DMS153 treated with DMSO at 0.1 percent for 48 hours (cell line): ENCODE measurements around the gene ALK.
A peak's percentile ranks its signal among the peaks of the same experiment; 100 is the strongest.

ENCODE experiments used
- DNase-seq: peaks from one replicate; lab custom pipeline; 2025; ENCODE audit not compliant: unreplicated experiment; lab: John Stamatoyannopoulos, UW

ALK gene

DNA sequence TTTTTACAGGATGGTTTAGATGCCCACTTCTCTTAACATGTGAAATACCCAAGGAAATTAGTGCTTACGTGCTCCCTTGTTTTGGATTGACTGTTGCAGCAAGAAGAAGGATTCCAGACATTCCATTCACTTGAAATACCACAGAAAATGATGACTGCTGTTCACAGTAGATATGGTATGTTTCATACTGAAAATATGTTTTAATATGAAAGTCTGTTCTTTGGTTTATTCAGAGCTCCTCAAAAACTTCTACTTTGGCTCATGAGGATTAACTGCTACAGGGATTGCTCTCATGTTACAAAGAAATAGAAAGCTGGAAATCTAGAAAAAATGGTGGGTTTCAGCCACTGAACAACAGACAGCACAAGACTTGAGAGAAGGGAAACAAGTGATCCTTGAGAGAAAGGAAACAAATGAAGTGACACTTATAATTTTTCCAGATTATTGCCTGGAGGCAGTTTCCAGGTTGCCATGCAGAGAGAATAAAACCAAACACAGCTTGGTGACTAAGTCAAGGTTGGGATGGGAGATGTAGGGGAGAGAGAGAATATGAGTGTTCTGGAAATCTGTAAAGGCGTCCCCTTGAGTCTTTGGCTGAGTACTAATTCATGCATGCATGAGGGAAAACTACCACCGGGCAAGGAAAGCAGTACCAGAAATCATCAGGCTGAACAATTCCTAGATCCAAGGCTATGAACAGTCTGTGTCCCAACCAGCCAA is 458.0 kb downstream of the ALK start:
- no peak for DNase-seq

DNA sequence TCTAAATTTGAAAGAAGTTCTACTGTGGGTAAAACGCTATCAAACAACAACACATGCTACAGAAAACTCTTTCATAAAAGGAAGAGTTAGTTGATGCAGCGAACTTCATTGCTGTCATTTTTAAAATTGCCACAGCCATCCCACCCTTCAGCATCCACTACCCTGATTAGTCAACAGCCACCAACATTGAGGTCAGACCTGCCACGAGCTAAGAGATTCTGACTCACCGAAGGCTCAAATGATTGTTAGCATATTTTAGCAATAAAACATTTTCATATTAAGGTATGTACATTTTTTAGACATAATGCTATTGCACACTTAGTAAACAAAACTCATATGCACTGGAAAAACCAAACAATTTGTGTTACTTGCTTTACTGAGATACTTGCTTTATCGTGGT is 459.1 kb downstream of the ALK start:
- DNase-seq, result no peak

DNA sequence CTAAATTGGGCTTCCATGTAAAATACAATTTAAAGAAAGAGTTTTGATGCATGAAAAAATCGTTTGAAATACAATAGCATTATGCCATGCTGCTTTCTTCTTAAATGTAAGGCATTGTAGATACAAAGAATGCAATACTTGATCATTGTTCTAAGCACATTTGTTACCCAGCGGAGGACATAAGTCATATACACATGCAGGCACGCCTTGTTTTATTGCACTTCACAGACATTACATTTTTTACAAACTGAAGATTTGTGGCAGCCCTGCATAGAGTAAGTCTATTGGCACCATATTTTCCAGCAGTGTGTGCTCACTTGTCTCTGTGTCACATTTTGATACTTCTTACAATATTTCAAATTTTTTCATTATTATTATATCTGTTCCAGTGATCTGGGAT is 461.2 kb downstream of the ALK start:
- DNase-seq, result no peak

DNA sequence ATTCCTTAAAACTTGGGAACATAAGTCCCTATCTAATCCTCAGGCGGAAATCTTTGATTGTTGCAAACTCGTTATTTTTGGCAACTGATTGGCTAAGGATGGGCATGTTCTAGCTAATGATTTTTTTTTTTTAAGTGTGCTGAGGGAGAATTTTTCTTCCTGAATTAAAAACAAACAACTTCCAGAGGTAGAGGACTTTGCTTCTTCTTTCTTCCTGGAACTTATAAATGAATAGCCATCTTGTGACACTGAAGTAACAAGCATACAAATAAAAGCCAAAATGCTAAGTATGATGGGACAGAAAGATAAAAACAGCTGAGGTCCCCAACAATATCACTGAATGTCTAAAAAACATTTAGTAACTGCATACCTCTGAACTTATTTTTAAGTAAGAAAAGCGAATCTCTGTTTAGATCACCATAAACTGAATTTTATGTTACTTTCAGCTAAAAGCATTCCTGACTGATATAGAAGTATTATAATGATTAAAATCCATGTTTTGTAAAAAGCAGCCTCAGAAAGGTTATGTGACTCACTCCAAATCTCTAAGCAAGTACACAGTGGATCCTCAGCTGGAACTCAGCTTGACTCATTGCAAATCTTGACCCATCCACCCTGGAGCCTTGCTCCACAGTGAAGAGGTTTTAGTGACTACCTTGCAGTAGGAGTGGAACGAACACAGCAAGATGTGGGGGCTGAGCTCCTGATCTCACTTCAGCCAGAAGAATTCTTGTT is 461.8 kb downstream of the ALK start:
- DNase-seq, result no peak

DNA sequence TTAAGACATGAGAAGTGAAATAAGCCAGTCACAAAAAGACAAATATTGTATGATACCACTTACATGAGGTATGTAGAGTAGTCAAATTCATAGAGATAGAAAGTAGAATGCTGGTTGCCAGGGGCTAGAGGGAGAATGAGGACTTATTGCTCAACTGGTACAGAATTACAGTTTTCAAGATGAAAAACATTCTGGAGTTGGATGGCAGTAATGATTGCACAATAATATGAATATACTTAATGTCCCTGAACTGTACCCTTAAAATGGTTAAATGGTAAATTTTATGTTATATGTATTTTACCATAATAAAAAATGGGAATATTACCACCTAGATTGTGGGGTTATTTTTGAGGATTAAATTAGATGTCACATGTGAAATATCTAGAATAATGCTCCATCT is 465.0 kb downstream of the ALK start:
- no peak for DNase-seq

DNA sequence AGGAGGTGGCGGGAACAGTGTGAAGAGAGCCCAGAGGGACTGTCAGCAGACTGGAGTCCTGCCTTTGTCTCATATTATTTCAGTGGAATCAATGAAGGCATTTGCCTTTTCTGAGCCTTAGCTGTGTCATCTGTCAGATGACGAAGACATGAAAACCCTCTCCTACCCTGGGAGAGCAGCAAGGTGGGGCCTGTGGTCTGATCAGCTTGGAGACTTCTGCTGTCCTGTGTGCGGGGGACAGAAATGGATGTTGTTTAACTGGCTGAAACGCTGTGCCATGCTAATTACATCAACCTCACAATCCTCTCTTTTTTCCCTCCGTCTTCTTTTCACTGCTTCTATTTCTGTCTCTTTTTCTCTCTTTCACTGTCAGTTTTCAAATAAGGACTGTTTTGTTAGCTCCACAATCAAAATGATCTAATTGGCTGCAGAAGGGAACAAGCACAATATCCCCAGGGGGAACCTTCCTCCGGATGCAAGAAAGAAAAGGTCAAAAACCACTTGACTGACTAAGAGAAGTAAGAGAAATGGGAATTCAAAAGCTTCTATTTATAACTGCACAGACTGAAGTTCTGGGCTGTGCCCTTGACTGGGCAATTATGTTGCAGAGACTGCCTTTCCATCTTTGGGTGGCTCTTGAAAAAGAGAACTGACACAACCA is 466.1 kb downstream of the ALK start:
- DNase-seq, result no peak

DNA sequence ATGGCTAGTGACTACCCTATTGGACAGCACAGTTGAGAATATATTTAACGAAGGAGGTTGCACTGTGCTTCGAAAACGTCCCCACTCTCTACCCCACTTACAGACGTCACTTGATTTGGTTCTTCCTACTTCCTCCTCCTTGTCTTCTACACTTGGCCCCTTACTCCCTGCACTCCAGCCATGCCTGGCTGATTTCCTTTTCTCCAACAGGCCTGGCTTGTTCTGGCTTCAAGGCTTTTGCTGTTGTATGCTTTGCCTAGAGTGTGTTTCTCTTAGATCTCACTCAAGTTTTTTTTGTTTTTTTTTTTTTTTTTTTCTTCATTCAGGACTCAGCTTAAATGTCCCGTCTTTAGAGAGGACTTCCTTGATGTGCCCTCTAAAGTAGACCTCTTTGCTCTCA is 469.4 kb downstream of the ALK start:
- no peak for DNase-seq

DNA sequence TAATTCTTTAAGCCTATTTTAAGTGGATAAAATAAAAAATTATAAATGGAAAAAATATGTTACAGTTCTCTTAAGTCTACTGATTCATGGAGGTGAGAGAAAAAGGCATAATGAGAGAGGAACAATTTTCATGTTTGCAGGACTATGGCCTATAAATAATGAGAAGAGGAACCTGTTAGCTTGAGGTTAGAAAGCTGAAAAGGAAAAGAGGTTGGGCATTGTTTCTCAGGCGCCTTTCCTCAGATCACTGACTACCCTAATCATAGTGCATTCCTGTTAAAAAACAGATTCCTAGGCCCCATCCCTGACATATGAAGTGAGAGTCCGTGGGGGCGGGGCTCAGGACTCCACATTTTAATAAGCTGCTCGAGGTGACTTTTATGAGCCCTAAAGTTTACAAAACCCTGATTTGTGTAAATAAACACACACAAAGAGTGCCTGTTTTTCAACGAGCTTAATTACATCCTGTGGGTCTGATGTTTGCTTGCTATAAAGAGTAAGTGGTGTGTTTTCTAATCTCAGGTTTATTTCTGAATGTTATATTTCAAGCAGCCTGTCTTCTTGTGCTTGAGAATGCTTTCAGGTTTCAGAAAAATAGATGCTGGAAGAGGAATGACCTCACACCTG is 470.7 kb downstream of the ALK start:
- DNase-seq, result peak; percentile 35

DNA sequence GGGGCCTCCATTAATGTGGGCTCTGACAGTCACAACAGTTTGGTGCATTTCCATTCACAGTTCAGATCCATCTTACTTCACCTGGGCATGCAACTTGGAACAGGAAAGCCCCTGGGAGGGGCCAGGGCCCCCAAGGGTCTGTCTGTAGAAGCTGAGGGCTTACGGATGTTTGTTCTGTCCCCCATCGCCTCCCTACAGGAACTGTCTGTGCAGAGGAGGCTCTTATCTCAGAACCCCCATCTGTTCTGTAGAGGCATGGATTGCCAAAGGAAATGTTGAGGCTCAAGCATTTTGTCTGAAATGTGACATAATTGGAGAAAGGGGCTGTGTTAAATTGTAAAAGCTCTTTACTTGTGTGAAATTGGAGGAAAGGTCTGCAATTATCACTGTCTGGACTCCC is 471.9 kb downstream of the ALK start:
- DNase-seq, result no peak

DNA sequence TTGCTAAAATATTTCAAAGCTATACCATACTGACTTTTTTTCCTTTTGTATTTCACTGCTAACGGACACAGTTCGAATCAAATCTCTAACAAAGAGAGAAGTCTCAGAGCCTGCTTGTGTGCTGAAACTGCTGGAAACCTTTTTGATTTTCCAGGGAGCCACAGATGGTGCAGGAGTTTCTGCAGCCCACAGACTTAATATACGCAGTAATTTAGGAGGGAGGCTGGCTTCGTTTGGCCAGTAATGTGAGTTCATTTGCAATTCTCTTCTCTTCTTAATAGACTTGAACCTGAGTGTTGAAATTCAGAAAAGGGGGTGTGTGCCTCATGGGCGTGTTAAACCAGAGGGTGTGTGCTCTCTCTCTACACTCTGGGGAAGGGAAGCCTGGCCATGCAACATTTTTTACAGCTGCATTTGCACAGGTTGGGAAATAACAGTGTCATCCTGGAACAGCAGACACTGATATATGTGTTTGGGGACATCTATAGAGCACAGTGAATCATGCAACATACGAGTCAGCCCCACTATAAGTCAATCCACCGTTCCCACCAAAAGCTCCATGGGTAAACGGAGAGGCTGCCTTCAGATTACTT is 473.2 kb downstream of the ALK start:
- DNase-seq, result no peak

DNA sequence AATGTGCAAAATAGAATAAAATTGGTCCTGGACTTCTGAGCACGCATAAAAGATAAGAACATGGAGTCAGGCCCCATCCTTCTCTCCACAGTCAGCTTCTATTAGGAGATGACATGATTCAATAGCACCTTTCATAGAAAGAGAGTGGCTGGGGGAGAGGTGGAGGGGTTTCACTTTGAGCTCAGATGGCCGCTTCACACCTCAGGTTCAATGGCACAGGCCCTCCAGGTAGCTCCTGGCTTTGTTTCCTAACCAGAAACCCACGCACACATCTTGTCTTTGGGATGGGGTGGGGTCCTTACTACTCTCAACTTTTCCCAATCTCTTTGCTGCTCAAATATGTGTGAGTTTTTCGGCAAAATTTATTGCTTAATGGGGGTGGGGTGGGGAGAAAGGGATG is 473.9 kb downstream of the ALK start:
- DNase-seq, result no peak

DNA sequence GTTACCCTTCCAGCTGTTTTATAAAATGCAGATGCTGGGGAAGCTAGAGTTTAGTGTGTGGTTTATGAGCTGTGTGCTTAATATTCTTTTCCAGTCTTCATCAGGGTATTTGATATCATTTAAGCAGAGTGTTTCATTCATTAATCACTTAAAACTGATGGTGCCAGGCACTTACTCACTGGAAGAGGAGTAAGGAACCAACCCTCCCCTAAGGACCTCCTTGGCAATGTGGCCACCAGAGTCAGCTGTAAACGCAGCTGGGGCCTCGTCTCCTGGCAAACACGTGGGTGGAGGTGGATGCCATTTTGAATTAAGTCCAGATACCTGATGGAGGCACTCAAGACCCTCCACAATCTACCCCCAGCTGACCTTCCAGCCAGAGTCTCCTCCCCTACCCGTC is 474.5 kb downstream of the ALK start:
- no peak for DNase-seq

DNA sequence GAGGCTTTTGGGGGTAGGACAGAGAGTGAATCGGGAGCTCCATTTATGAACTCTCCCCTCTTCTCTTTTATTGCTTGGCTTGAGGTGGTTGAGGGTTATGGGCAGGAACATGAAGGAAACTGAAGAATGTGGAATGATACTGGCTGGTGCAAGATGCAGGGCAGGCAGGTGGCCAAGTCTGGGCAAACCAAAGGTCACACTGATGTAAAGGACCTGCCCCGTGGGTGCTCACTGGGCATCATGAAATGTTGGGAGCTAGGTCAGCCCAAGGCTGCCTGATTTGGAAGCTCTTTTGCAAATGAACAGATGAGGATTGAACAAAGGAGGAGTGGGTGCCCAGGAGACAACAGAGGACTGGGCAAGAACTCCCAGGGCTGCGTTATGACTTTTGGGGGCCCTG is 477.2 kb downstream of the ALK start:
- DNase-seq, result no peak

DNA sequence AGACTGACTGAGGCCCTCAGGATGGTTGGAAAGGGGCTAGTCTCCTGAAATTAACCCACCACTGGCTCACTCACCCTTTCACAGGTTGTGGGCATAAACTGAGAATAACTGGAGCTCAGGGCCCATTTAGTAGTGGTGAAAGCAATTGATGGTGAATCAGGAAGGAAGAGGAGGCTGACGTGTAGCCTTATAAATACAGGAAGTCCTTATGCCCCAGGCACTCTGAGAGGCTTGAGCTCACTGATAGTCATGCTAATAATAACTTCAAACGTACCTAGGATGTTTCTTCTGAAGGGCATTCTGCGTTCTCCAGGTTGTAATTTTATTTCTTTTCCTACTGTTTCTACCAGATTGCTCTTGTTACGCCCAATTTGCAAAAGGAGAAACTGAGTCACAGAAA is 477.8 kb downstream of the ALK start:
- no peak for DNase-seq

DNA sequence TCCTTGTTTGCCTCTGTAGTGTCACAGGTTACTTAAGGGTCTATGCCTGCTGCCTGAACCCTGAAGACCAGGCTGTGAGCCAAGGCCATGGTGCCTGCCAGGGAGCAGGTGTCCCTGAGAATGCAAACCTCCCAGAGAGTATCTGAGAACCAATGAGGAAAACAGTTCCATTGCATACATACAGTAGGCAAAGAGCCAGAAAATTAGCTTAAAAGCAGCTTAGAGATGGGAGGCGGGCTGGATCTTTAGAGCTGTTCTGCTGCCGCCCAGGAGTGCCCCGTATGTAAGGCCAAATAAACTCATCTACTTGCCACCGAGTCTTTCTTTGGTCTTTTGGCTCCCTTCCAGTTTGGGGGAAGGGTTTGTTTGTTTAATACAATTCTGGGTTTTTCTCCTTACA is 478.2 kb downstream of the ALK start:
- DNase-seq, result no peak

DNA sequence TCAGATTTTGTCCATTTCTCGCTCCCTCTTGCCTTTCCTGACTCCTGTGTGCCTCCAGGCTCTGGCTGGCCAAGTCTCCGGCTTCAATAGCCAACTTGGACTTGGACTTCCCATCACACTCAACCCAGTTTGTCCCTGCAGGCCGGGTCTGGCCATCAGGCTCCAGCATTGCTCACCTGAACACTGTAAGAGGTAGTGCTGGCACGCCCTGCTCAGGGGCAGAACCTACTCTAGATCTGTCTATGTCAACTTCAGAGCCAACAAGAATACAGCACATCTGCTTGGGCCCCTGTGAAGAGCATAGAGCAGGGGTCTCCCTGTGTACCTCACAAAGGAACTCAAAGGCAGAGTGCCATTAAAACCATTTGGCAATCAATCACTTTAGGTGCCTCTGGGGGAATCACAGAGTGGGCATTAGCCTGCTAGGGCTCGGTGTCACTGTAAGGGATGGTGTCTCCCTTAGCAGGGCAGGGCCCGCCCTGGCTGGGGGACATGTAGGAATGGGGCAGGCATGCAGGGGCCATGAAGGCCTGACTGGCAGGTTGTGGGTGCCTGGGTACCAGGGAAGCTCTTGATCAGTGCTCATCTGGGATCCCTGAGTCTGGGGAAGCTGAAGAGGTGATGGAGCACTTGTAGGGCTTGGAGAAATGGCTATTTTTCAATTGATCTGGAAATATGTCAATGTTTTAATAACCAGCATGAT is 480.3 kb downstream of the ALK start:
- no peak for DNase-seq

DNA sequence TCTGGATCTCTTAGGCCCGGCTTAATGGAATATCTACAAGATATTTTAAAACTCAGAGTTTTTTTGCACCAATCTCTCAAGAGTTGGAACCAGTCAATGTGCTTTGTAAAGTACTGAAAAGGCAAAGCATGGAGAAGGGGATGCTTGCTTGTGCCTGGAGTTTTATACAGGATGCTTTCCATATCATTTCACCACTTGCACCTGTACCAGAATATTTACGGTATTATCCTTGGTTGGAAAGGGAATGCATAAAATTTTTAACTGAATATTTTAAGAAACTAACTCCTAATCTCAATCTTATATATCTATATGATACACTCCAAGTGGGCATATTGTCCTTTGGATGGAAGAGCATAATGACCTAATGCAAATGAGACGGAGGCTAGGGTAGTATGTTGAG is 487.5 kb downstream of the ALK start:
- no peak for DNase-seq

DNA sequence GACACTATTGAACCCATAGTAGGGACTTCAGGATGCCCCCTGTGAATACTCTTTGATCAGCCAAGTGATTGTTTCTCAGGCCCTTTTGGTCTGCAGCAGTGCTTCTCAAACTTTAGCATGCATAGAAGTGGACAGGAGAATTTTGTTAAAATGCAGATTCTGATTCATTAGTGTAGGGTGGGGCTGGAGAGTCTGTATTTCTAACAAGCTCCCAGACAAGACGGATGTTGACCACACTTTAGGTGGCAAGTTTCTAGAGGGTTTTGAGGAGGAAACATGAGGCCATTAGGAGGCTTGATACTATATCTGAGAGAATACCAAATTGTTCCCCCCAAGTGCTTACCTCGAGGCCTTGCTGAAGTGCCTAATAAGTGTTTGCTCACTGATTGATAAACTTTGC is 488.3 kb downstream of the ALK start:
- DNase-seq, result no peak

DNA sequence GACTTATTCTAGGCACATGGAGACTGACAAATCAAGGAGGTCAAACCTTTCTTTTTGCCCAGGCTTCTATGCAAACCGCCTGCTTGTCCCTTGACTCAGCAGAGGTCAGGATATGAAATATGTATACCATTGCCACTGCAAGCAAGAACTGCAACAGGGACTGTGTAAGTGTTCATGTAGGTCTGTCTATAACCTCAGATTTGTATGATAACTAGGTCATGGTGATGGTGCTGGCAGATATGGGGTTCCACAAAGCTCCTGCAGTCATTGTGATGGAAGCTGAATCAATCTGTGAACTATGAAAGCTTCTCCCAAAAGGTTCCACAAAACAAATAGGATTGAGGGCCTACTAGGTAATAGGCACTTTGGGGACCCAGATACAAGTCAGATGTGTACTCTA is 489.9 kb downstream of the ALK start:
- DNase-seq, result no peak

DNA sequence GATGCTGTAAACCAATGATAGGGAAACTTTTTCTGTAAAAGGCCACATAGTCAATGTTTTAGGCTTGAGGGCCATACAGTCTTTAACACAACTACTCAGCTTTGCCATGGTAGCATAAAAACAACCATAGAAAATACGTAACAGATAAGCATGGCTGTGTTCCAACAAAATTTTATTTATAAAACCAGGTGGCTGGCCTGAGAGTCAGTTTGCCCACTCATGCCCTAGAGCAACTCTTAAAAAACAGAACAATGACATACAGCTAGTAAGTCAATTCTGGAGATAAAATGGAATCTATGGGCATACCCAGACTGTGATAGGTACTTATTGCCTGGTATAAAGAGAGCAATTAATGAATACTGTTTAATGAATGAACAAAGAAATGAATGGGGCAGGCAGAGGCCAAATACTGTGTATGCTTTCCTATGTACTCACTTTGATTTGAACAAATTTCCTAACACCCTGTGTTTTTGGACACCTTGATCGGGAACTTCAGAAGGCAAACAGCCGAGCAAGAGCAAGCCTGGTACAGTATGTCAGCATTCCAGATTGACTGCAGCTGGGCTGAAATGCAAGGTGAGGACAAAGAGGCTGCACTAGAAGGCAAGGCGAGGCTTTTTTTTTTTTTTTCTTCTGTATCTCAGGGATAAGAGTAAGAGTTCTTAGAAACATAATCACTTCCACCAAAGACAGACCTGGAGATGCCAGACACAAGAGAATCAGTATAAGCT is 490.8 kb downstream of the ALK start:
- DNase-seq, result peak; percentile 32
